ENCODE measurements around the gene HEATR5A. TPM values are rescaled to one million over a fixed set of nuclear protein-coding genes. Genes with fewer than 3 reads are reported as not detected.
"Not testable (repeated sequence)": the region's sequence is repeated elsewhere in the genome, so short reads cannot be mapped to it uniquely, and the experiment has no call there.

The HEATR5A gene
- total RNA-seq, 2 experiments from 2014 or later = 12.8 to 13.0 TPM

GRCh38 chr14:31380106-31380505 is 40.2 kb downstream of the HEATR5A start:
- ChIA-PET CTCF (no interaction called here), POLR2A (no interaction called here)
- Mint-ChIP-seq H3K9me3 (no peaks in the 10 kb centered on the region), H3K27me3 (no peaks in the 10 kb centered on the region), H3K4me1 (ENCODE audit: low read depth) (peaks cover 6% of the 10 kb centered on the region), H3K36me3 (peaks cover 5% of the 10 kb centered on the region), H3K4me3 (no peak overlapping the region), H3K27ac (no peak overlapping the region)
- intact Hi-C loops (cut with micrococcal nuclease) = no loop called here
- DNase-seq = no peak

- H3K27me3 Mint-ChIP-seq; H3K9me3 Mint-ChIP-seq; POLR2A ChIA-PET; H3K36me3 Mint-ChIP-seq; intact Hi-C loops (cut with micrococcal nuclease); H3K4me3 Mint-ChIP-seq; H3K27ac Mint-ChIP-seq; DNase-seq; H3K4me1 Mint-ChIP-seq (ENCODE audit: low read depth): not testable (repeated sequence)
- CTCF ChIA-PET = interaction anchor here (0.7 kb wide), 1 partner anchor 620 kb away, joined by 3 read pairs; no protein-coding TSS in a partner anchor
Observed at GRCh38 chr14:31379125-31379947, 41.0 kb downstream of the HEATR5A start.

GRCh38 chr14:31377433-31377832 is 42.9 kb downstream of the HEATR5A start:
- Mint-ChIP-seq H3K36me3 (peaks cover 6% of the 10 kb centered on the region), H3K4me1 (ENCODE audit: low read depth) (peaks cover 6% of the 10 kb centered on the region), H3K4me3 (no peak overlapping the region), H3K27me3 (no peaks in the 10 kb centered on the region), H3K27ac (no peak overlapping the region), H3K9me3 (no peaks in the 10 kb centered on the region)
- no peak for DNase-seq
- ChIA-PET POLR2A (no interaction called here), CTCF (interaction anchor here (1.1 kb wide), 1 partner anchor 72 kb away, joined by 3 read pairs; no protein-coding TSS in a partner anchor)
- intact Hi-C loops (cut with micrococcal nuclease) = no loop called here

GRCh38 chr14:31371646-31372045 is 48.7 kb downstream of the HEATR5A start:
- ChIA-PET POLR2A (no interaction called here), CTCF (interaction anchor here (0.9 kb wide), 1 partner anchor 77 kb away, joined by 4 read pairs; no protein-coding TSS in a partner anchor)
- DNase-seq = no peak
- Mint-ChIP-seq H3K27ac (no peak overlapping the region), H3K4me1 (ENCODE audit: low read depth) (peaks cover 11% of the 10 kb centered on the region), H3K36me3 (peaks cover 6% of the 10 kb centered on the region), H3K27me3 (no peaks in the 10 kb centered on the region), H3K9me3 (no peaks in the 10 kb centered on the region), H3K4me3 (no peak overlapping the region)
- intact Hi-C loops (cut with micrococcal nuclease) = no loop called here

- no peaks in the 10 kb centered on the region for H3K9me3 Mint-ChIP-seq
- POLR2A ChIA-PET = interaction anchor here (0.7 to 1.3 kb wide), 2 partner anchors 56 to 340 kb away, joined by 3 read pairs; partner anchors contain the start of gene HEATR5A
- CTCF ChIA-PET = interaction anchor here (0.6 to 0.9 kb wide), 3 partner anchors 24 to 155 kb away, joined by 3 read pairs; no protein-coding TSS in a partner anchor
- DNase-seq = no peak
- H3K27me3 Mint-ChIP-seq = no peaks in the 10 kb centered on the region
- H3K27ac Mint-ChIP-seq = no peak overlapping the region
- H3K4me1 Mint-ChIP-seq (ENCODE audit: low read depth) = no peaks in the 10 kb centered on the region
- intact Hi-C loops (cut with micrococcal nuclease) = no loop called here
- no peak overlapping the region for H3K4me3 Mint-ChIP-seq
- H3K36me3 Mint-ChIP-seq = no peaks in the 10 kb centered on the region
Observed at GRCh38 chr14:31363331-31364073, 56.8 kb downstream of the HEATR5A start.

- ChIA-PET POLR2A (interaction anchor here (1.3 kb wide), 1 partner anchor 57 kb away, joined by 3 read pairs; the partner anchor contains the start of gene HEATR5A), CTCF (interaction anchor here (0.9 kb wide), 1 partner anchor 39 kb away, joined by 3 read pairs; no protein-coding TSS in a partner anchor)
- Mint-ChIP-seq H3K4me1 (ENCODE audit: low read depth) (no peaks in the 10 kb centered on the region), H3K27ac (no peak overlapping the region), H3K4me3 (no peak overlapping the region), H3K27me3 (no peaks in the 10 kb centered on the region), H3K36me3 (no peaks in the 10 kb centered on the region), H3K9me3 (no peaks in the 10 kb centered on the region)
- DNase-seq = no peak
- intact Hi-C loops (cut with micrococcal nuclease) = no loop called here
Observed at GRCh38 chr14:31362746-31363145, 57.6 kb downstream of the HEATR5A start.

GRCh38 chr14:31361761-31362160 is 58.6 kb downstream of the HEATR5A start:
- DNase-seq; H3K4me3 Mint-ChIP-seq; H3K27me3 Mint-ChIP-seq; CTCF ChIA-PET; H3K36me3 Mint-ChIP-seq; POLR2A ChIA-PET; H3K9me3 Mint-ChIP-seq; H3K27ac Mint-ChIP-seq; intact Hi-C loops (cut with micrococcal nuclease); H3K4me1 Mint-ChIP-seq (ENCODE audit: low read depth): not testable (repeated sequence)

GRCh38 chr14:31360919-31361662 is 59.3 kb downstream of the HEATR5A start:
- Mint-ChIP-seq H3K36me3 (no peaks in the 10 kb centered on the region), H3K27me3 (no peaks in the 10 kb centered on the region), H3K4me1 (ENCODE audit: low read depth) (no peaks in the 10 kb centered on the region), H3K4me3 (no peak overlapping the region), H3K27ac (no peak overlapping the region), H3K9me3 (no peaks in the 10 kb centered on the region)
- intact Hi-C loops (cut with micrococcal nuclease) = no loop called here
- POLR2A ChIA-PET = no interaction called here
- no peak for DNase-seq
- CTCF ChIA-PET = no interaction called here

- no peak overlapping the region for H3K4me3 Mint-ChIP-seq
- intact Hi-C loops (cut with micrococcal nuclease) = loop anchor here (2.0 to 10.0 kb wide), 5 partner anchors 150 to 700 kb away; partner anchors contain the start of gene HECTD1
- POLR2A ChIA-PET = no interaction called here
- H3K27ac Mint-ChIP-seq = no peak overlapping the region
- H3K4me1 Mint-ChIP-seq (ENCODE audit: low read depth) = no peaks in the 10 kb centered on the region
- CTCF ChIA-PET = no interaction called here
- H3K27me3 Mint-ChIP-seq = no peaks in the 10 kb centered on the region
- H3K36me3 Mint-ChIP-seq = no peaks in the 10 kb centered on the region
- no peaks in the 10 kb centered on the region for H3K9me3 Mint-ChIP-seq
- DNase-seq = no peak
Observed at GRCh38 chr14:31357279-31357678, 63.1 kb downstream of the HEATR5A start.

- ChIA-PET POLR2A (interaction anchor here (0.5 kb wide), 1 partner anchor 127 kb away, joined by 6 read pairs; no protein-coding TSS in a partner anchor), CTCF (interaction anchor here (0.6 kb wide), 1 partner anchor 421 kb away, joined by 3 read pairs; no protein-coding TSS in a partner anchor)
- H3K36me3 Mint-ChIP-seq = peaks cover 20% of the 10 kb centered on the region
Observed at GRCh38 chr14:31346097-31346496, 74.3 kb downstream of the HEATR5A start.

GRCh38 chr14:31341280-31341679 is 79.1 kb downstream of the HEATR5A start:
- no peak overlapping the region for H3K27ac Mint-ChIP-seq
- H3K36me3 Mint-ChIP-seq = peaks cover 21% of the 10 kb centered on the region
- no peak overlapping the region for H3K4me3 Mint-ChIP-seq
- DNase-seq = no peak
- no peaks in the 10 kb centered on the region for H3K27me3 Mint-ChIP-seq
- CTCF ChIA-PET = no interaction called here
- H3K4me1 Mint-ChIP-seq (ENCODE audit: low read depth) = no peaks in the 10 kb centered on the region
- H3K9me3 Mint-ChIP-seq = no peaks in the 10 kb centered on the region
- POLR2A ChIA-PET = no interaction called here
- intact Hi-C loops (cut with micrococcal nuclease) = no loop called here

More at GRCh38 chr14:31346097-31346496, 74.3 kb downstream of the HEATR5A start:
- intact Hi-C loops (cut with micrococcal nuclease) = no loop called here
- Mint-ChIP-seq H3K4me1 (ENCODE audit: low read depth) (no peaks in the 10 kb centered on the region), H3K9me3 (no peaks in the 10 kb centered on the region), H3K27me3 (no peaks in the 10 kb centered on the region), H3K4me3 (no peak overlapping the region), H3K27ac (no peak overlapping the region)
- no peak for DNase-seq
